Smooth muscle cell of the umbilical artery (primary cell): ENCODE data around the gene PHF1. TPM values are rescaled to one million over a fixed set of nuclear protein-coding genes. Genes with fewer than 3 reads are reported as not detected.

Experiments used
- total RNA-seq: library from RNA; depleted of rRNA; stranded (reverse); fragments of >200 nt; gene quantifications from 2 replicates; pipeline ENCODE4 v1.2.3, GENCODE V29; 2014

Gene PHF1
- total RNA-seq = 25.7 and 27.9 TPM in 2 replicates

DNA sequence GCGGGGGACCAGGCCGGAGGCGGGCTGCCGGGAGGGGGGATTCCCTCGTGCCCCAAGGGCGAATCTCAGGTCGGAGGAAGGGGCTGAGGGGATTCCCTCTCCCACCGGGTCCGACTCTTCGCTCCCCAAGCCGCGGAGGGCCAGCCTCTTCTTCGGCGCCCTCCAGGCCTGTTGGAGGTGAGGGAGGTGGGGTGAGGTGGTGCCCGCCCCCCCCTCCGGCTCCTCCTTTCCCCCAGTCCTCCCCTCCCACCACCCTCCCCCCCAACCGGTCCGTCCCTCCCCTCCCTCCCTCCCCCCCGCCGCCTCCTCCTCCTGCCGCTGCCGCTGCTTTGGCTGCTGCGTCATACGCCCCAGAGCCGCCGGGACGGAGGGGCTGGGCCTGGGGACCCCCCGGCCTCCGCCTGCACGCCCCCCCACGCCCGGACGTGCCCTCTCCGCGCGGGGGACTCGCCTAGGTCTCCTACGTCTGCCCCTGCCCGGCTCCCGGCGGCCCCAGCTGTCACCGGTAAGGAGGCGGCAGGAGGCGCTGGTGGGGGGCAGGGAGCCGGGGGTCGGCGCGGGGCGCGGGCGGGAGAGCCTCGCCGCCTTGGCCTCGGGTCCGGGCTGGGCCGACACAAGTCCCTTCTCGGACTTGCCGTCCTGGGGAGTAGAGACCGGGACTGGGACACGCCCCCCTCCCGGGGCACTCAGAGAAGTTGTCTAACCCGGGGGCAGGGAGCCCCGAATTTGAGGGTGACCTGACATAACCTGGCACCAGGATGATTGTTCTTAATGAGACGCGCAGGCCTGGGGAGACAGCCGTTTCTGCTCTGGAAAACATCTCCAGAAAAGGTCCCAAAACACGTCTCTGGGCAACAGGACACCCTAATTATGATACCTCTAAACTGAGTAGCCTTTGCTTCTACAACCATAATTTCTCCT is at the start of gene PHF1:
Gene PHF1 (plus strand): TSS at position 304 of the 921 bp plus-strand sequence. CDS start 1,250 bp downstream, outside the sequence.

DNA sequence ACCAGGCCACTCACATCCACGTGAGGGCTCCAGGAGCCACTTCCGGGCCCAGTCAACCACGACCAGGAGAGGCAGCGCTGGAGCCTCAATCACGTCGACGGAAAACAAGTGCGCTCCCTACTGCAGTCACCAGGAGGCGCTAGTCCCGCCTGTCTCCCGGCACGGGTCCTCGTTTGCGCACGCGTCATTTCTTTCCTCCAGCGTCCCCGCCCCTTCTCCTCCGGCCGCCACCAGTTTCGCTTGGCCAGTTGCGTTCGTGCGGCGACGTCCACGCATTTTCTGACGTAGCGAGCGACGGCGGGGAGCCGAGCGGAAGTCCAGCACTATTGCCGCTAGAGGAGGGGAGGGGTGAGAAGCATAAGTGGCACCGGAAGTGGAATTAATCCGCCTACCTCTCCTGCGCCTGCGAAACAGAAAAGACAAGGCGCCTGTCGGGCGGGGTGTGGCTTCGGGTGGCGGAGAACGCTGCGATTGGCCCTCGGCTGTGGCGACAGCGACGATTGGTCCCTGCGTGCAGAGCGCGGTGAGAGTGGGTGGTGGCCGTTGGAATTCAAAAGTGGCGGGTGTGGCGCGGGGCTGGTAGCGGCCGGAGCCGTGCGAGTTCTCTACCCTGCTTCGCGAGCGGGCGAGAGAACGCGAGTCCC is 19.4 kb upstream of the PHF1 start, which contains the start of gene KIFC1:
Gene KIFC1 (plus strand): TSS at position 546 of the 644 bp plus-strand sequence. CDS start 163 bp downstream, outside the sequence.

DNA sequence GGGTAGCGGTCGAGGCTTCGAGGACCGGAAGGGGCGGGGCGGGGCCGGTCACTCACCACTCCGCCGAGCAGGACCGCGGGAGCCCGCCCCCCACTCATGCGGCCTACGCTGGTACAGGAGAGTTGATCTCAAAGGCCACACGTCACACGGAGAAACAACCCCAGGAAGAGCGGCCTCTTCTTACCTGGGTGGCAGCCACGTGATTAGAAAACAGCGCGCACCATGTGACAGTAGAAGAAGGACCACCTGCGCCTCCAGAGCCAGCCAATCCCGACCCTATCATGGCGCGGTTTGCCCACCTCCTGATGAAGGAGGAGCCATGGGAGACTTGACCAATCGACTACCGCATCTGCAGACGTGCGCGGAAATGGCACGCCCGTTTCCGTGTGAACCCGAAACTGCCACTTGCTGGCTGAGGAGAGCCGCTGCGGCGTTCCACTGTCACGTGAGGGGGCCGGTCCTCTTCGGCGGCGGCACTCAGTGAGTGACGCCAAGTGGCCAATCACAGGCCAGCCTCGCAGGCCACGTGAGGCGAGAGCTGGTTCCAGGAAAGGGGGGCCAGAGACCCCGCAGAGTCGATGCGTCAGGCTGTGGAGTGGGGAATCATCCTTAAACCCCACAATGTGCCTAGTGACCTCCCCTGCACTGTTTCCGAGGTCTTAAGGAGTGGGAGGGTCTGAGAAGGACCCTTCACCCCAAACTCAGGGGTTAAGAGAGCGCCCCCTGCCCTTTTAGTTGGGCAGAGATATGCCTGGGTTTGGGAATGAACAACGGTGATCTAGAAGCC is 7.3 kb downstream of the PHF1 start, which contains the start of gene CUTA:
Gene CUTA (minus strand): TSS at position 205 of the 787 bp plus-strand sequence. CDS start 107 bp downstream, at position 98.

DNA sequence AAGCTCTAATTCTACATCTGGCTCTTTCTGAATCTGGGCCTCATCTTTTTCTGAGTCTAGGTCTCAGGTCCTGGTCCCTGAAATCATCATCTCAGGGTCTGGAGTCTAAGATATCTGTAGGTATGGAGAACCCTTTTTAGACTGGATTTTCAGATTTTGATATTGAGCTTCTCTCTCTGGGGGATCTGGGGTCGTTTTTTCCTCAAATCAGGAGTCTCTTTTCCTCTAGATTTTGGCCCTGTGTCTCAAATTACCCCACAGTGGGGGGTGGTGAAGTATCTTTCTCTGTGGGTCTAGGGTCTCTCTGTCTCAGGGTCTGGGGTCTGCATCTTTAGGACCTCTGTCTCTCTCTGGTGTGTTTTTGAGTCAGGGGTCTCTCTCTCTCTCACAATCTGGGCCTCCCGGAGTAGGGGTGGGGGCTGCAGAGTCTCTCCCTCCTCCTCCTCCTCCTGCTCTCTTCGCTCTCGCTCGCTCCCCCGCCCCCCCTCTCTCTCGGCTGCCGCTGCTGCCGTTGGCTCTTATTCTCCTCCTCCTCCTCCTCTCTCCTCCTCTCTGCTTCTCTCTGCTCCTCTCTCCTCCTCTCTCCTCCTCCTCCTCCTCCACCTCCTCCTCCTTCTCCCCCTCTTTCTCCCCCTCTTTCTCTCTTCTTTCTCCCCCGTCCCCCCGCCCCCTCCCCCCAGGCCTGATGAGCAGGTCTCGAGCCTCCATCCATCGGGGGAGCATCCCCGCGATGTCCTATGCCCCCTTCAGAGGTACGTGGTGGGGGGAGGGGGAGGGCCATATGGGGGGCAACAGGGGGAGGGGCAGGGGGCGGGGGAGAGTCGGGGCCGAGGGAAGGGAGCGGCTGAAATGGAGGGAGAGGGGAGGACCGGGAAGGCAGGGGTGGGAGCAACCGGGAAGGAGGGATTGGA is 9.0 kb downstream of the PHF1 start, which contains the start of gene SYNGAP1:
Gene SYNGAP1 (plus strand): TSS at position 486 of the 911 bp plus-strand sequence. CDS start 200 bp downstream, at position 686.

DNA sequence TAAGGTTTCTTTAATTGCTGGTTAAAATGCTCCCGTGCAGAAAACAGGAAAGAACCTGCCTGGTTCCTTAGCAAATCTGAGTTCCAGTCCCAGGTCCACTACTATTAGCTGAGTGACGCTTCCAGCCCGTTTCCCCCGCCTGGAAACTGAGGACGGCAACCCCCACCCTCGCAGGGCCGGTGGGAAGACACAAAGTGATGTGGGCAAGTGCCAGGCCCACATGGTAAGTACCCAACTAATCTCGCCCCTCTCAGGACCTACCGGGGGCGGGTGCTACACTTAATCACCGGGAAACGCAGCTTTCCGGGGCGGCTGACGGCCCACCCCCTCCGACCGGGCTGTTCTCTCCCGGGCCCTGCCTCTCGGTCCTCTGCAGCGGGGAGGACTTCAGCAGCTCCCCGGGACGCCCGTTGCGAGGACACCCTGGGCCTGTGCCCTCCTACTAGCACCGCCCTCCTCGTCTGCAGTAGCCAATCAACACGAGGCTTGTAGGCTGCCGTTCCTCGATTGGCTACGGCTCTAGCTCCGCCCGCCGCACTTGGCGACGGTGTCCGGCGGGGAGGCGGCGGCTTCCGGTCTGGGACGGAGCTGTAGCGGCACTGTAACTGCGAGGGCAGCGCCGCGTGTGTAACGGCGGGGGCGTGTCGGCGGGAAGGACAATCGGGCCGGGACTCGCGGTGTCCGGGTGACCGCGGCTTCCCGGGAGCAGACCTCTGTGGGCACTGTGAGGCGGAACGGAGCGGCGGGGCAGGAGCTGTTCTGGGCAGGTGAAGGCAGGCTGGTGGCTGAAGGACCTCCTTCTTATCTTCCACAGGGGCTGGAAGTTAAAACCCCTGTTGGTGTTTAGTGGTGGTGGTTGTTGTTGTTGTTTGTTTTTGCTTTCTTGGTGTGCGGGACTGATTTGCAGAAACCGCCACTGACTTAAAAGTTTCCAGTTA is 43.5 kb downstream of the PHF1 start, which contains the start of gene ZBTB9:
Gene ZBTB9 (plus strand): TSS at position 568 of the 938 bp plus-strand sequence. CDS start 525 bp downstream, outside the sequence.

Other genes with a start within 250 kb of the PHF1 start
- gene COL11A2, start 218.5 kb upstream of the PHF1 start, total RNA-seq = 0.30 and 0.37 TPM in 2 replicates
- gene RXRB, start 210.3 kb upstream of the PHF1 start, total RNA-seq = 22.9 and 27.8 TPM in 2 replicates
- 162 and 171 TPM in 2 replicates for gene SLC39A7, start 210.1 kb upstream of the PHF1 start, total RNA-seq
- gene HSD17B8, start 206.4 kb upstream of the PHF1 start, total RNA-seq = 1.8 and 4.5 TPM in 2 replicates
- 23.8 and 26.4 TPM in 2 replicates for gene RING1, start 202.5 kb upstream of the PHF1 start, total RNA-seq
- gene VPS52, start 139.1 kb upstream of the PHF1 start, total RNA-seq = 32.4 and 33.9 TPM in 2 replicates
- gene RPS18, start 138.9 kb upstream of the PHF1 start, total RNA-seq = 1,202 and 4,104 TPM in 2 replicates
- gene B3GALT4, start 133.9 kb upstream of the PHF1 start, total RNA-seq = 2.3 and 4.2 TPM in 2 replicates
- 64.0 and 111 TPM in 2 replicates for gene WDR46, start 121.8 kb upstream of the PHF1 start, total RNA-seq
- 29.2 and 41.0 TPM in 2 replicates for gene PFDN6, start 121.4 kb upstream of the PHF1 start, total RNA-seq
- gene RGL2, start 112.1 kb upstream of the PHF1 start, total RNA-seq = 18.7 and 30.7 TPM in 2 replicates
- 69.8 and 119 TPM in 2 replicates for gene TAPBP, start 96.9 kb upstream of the PHF1 start, total RNA-seq
- gene ZBTB22, start 93.3 kb upstream of the PHF1 start, total RNA-seq = 19.4 and 21.1 TPM in 2 replicates
- gene DAXX, start 88.1 kb upstream of the PHF1 start, total RNA-seq = 45.7 and 84.3 TPM in 2 replicates
- gene KIFC1, start 19.2 kb upstream of the PHF1 start, total RNA-seq = 1.2 and 11.2 TPM in 2 replicates
- gene CUTA, start 7.1 kb downstream of the PHF1 start, total RNA-seq = 84.6 and 90.6 TPM in 2 replicates
- 3.9 and 10.1 TPM in 2 replicates for gene SYNGAP1, start 9.1 kb downstream of the PHF1 start, total RNA-seq
- gene ZBTB9, start 43.6 kb downstream of the PHF1 start, total RNA-seq = 3.9 and 8.0 TPM in 2 replicates
- gene BAK1, start 169.3 kb downstream of the PHF1 start, total RNA-seq = 14.8 and 19.7 TPM in 2 replicates
- 13.1 and 36.3 TPM in 2 replicates for gene ITPR3, start 210.3 kb downstream of the PHF1 start, total RNA-seq